Lower leg skin (tissue), 3 donors: ENCODE data around the gene WNK2.

Source experiments
- CTCF ChIP-seq, 3 donors: fragments of 450-650 bp; IDR thresholded peaks; one replicate each; pipeline ENCODE4 v1.5.1; 2016; ENCODE audit warnings: antibody characterized with exemption in 3 of 3, mild to moderate bottlenecking in 3 of 3, moderate library complexity in 2 of 3
- POLR2A ChIP-seq, 2 donors: fragments of 450-650 bp; IDR thresholded peaks; one replicate each; pipeline ENCODE4 v1.6.1; 2016 to 2017; ENCODE audit warnings: antibody characterized with exemption in 2 of 2, mild to moderate bottlenecking in 1 of 2, moderate library complexity in 1 of 2

DNA sequence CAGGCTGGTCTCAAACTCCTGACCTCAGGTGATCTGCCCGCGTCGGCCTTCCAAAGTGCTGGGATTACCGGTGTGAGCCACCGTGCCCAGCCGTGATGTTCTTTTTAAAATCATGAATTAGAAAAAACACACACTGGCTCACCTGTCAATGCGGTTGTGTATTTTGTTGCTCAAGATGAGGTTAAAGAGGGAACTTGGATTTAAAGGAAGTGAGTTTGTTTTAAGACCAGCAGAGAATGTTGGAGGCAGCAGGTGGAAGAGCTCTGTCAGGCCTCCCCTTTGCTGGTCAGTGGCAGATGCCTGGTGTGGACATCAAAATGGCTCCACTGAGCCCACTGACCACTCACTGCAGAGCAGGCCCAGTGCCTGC, 38.9 kb downstream of the WNK2 start:
- TF ChIP-seq CTCF (IDR thresholded peaks at IDR 0.05) (no peak), POLR2A (IDR thresholded peaks at IDR 0.05) (no peak)
